SK-N-SH (cell line): ENCODE data around the gene LSM10.

Source experiments
- EP300 ChIP-seq, 2 experiments: IDR thresholded peaks; 2 replicates each; pipeline versions ENCODE4 v1.4.0 to v1.6.1; 2012; ENCODE audit warnings: borderline replicate concordance in 1 of 2, low read depth in 1 of 2, low read length in 1 of 2
- NFIC ChIP-seq: IDR thresholded peaks from 2 replicates; pipeline ENCODE4 v1.4.0; 2012; ENCODE audit warnings: borderline replicate concordance
- POLR2AphosphoS5 ChIP-seq: IDR thresholded peaks from 2 replicates; pipeline ENCODE4 v1.6.1; 2012; ENCODE audit warnings: low read depth, low read length
- TAF1 ChIP-seq: IDR thresholded peaks from 2 replicates; pipeline ENCODE4 v1.6.1; 2012; ENCODE audit warnings: low read depth, mild to moderate bottlenecking, low read length, moderate library complexity, borderline replicate concordance
- YY1 ChIP-seq: IDR thresholded peaks from 2 replicates; pipeline ENCODE4 v1.4.0; 2012; ENCODE audit warnings: low read depth, mild to moderate bottlenecking
- TF ChIP-seq, protein P1 (sequence below): fragments of 200-600 bp; sonication (generic); IDR thresholded peaks from 2 replicates; pipeline ENCODE4 v1.6.1; 2017; ENCODE audit warnings: antibody characterized with exemption, mild to moderate bottlenecking, moderate library complexity
- TF ChIP-seq, protein P2 (sequence below): IDR thresholded peaks from 2 replicates; pipeline ENCODE4 v1.6.1; 2012; ENCODE audit warnings: mild to moderate bottlenecking, low read depth, low read length, moderate library complexity

DNA sequence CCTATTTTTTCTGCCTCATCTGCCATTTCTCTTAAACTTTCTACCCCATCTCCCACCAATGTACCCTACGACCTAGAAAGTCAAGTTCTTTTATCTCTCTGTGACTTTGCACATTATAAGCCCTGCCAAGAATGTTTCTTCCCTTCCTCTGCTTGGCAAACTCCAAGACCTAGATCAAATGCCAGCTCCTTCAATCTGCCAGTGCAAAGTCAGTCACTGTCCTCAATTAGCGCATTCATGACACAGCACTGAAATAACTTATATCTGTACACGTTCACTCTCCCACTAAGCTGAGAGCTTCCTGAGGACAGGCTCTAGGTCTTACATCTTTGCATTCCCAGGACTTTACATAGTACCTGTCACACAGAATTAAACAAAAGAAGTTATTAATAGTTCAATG, 21.4 kb upstream of the LSM10 start:
- TF ChIP-seq, protein P1, sequence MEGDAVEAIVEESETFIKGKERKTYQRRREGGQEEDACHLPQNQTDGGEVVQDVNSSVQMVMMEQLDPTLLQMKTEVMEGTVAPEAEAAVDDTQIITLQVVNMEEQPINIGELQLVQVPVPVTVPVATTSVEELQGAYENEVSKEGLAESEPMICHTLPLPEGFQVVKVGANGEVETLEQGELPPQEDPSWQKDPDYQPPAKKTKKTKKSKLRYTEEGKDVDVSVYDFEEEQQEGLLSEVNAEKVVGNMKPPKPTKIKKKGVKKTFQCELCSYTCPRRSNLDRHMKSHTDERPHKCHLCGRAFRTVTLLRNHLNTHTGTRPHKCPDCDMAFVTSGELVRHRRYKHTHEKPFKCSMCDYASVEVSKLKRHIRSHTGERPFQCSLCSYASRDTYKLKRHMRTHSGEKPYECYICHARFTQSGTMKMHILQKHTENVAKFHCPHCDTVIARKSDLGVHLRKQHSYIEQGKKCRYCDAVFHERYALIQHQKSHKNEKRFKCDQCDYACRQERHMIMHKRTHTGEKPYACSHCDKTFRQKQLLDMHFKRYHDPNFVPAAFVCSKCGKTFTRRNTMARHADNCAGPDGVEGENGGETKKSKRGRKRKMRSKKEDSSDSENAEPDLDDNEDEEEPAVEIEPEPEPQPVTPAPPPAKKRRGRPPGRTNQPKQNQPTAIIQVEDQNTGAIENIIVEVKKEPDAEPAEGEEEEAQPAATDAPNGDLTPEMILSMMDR: no peak
- no peak for TF ChIP-seq TAF1
- no peak for TF ChIP-seq NFIC
- TF ChIP-seq POLR2AphosphoS5: no peak
- TF ChIP-seq YY1: no peak
- TF ChIP-seq EP300 (IDR thresholded peaks at IDR 0.05; ENCODE audit: borderline replicate concordance in 1 of 2, low read depth in 1 of 2, low read length in 1 of 2): no peak
- TF ChIP-seq, protein P2, sequence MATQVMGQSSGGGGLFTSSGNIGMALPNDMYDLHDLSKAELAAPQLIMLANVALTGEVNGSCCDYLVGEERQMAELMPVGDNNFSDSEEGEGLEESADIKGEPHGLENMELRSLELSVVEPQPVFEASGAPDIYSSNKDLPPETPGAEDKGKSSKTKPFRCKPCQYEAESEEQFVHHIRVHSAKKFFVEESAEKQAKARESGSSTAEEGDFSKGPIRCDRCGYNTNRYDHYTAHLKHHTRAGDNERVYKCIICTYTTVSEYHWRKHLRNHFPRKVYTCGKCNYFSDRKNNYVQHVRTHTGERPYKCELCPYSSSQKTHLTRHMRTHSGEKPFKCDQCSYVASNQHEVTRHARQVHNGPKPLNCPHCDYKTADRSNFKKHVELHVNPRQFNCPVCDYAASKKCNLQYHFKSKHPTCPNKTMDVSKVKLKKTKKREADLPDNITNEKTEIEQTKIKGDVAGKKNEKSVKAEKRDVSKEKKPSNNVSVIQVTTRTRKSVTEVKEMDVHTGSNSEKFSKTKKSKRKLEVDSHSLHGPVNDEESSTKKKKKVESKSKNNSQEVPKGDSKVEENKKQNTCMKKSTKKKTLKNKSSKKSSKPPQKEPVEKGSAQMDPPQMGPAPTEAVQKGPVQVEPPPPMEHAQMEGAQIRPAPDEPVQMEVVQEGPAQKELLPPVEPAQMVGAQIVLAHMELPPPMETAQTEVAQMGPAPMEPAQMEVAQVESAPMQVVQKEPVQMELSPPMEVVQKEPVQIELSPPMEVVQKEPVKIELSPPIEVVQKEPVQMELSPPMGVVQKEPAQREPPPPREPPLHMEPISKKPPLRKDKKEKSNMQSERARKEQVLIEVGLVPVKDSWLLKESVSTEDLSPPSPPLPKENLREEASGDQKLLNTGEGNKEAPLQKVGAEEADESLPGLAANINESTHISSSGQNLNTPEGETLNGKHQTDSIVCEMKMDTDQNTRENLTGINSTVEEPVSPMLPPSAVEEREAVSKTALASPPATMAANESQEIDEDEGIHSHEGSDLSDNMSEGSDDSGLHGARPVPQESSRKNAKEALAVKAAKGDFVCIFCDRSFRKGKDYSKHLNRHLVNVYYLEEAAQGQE: no peak
